Neutrophil (primary cell): ENCODE results near the gene CDNF.

ENCODE experiments used
- H3K27ac ChIP-seq: fragments of 200-600 bp; sonication (generic); 2 replicates; pipeline ENCODE4 v1.5.1; 2016; ENCODE audit warnings: mild to moderate bottlenecking, moderate library complexity
- H3K27me3 ChIP-seq: fragments of 200-600 bp; sonication (generic); 2 replicates; pipeline ENCODE4 v1.6.0; 2016; ENCODE audit warnings: mild to moderate bottlenecking
- H3K36me3 ChIP-seq: fragments of 200-600 bp; sonication (generic); 2 replicates; pipeline ENCODE4 v1.5.1; 2017
- H3K4me1 ChIP-seq, 2 experiments: fragments of 200-600 bp in 1 of 2; sonication (generic) in 1 of 2; 1 replicate in 1 of 2; 2 replicates in 1 of 2; pipeline versions ENCODE4 v1.5.1 to v1.6.1; 2013 to 2016; ENCODE audit warnings: low read depth in 1 of 2, low read length in 1 of 2, mild to moderate bottlenecking in 1 of 2, moderate library complexity in 1 of 2; ENCODE audit not compliant: control insufficient read depth in 1 of 2, insufficient read depth in 1 of 2
- H3K4me3 ChIP-seq, 2 experiments: fragments of 200-600 bp in 1 of 2; sonication (generic) in 1 of 2; 1 replicate in 1 of 2; 2 replicates in 1 of 2; pipeline ENCODE4 v1.5.1; 2013 to 2016; ENCODE audit warnings: low read depth in 1 of 2, low read length in 1 of 2, mild to moderate bottlenecking in 1 of 2, moderate library complexity in 1 of 2
- H3K9me3 ChIP-seq: fragments of 200-600 bp; sonication (generic); 2 replicates; pipeline ENCODE4 v1.5.1; 2016
- CTCF ChIP-seq: fragments of 200-600 bp; sonication (generic); IDR thresholded peaks from 2 replicates; pipeline ENCODE4 v1.5.1; 2016; ENCODE audit warnings: antibody characterized with exemption

The CDNF gene

GRCh38 chr10:14837757-14838581 lies at the start of gene CDNF, which contains the start of the genes HSPA14 and MSANTD7:
Gene CDNF, minus strand, starts transcription at chr10:14838037. Its CDS starts 91 bp downstream, at chr10:14837946.
Gene HSPA14, plus strand, starts transcription at chr10:14838306. Its CDS starts 97 bp downstream, at chr10:14838403.
Gene MSANTD7, plus strand, starts transcription at chr10:14838306. Its CDS starts 3,979 bp downstream, at chr10:14842285.
- peaks cover 21% of the 10 kb centered on the region for H3K36me3 ChIP-seq
- H3K27ac ChIP-seq = peak within 1 kb of the TSS; percentile 87
- TF ChIP-seq CTCF = peak; percentile 64
- peaks cover 20% of the 10 kb centered on the region in 2 experiments for H3K4me1 ChIP-seq
- H3K9me3 ChIP-seq = no peaks in the 10 kb centered on the region
- peak within 1 kb of the TSS; percentile 84 to 99 for H3K4me3 ChIP-seq
- H3K27me3 ChIP-seq = no peaks in the 10 kb centered on the region

- H3K27me3 ChIP-seq = peaks cover 6% of the 10 kb centered on the region
- no peak overlapping the region for H3K4me3 ChIP-seq
- no peak overlapping the region for H3K27ac ChIP-seq
- no peak for TF ChIP-seq CTCF
- peaks cover 13 to 15% of the 10 kb centered on the region in 2 experiments for H3K4me1 ChIP-seq
- H3K9me3 ChIP-seq = no peaks in the 10 kb centered on the region
- no peaks in the 10 kb centered on the region for H3K36me3 ChIP-seq
These were observed 46.2 kb upstream of the CDNF start for GRCh38 chr10:14884082-14884481.

- no peak for TF ChIP-seq CTCF
- Histone ChIP-seq H3K27ac (no peak overlapping the region), H3K4me3 (peak overlapping the region in 1 of 2 experiments; percentile 96)
These were observed 42.4 kb upstream of the CDNF start for GRCh38 chr10:14880229-14880628.

GRCh38 chr10:14879928-14880193 lies 42.0 kb upstream of the CDNF start:
- Histone ChIP-seq H3K36me3 (no peaks in the 10 kb centered on the region), H3K27me3 (peaks cover 6% of the 10 kb centered on the region), H3K4me3 (peak overlapping the region; percentile 93 to 96), H3K9me3 (no peaks in the 10 kb centered on the region), H3K4me1 (peaks cover 25 to 28% of the 10 kb centered on the region in 2 experiments), H3K27ac (no peak overlapping the region)
- no peak for TF ChIP-seq CTCF

More at GRCh38 chr10:14880229-14880628, 42.4 kb upstream of the CDNF start:
- no peaks in the 10 kb centered on the region for H3K9me3 ChIP-seq
- peaks cover 25 to 28% of the 10 kb centered on the region in 2 experiments for H3K4me1 ChIP-seq
- H3K36me3 ChIP-seq = no peaks in the 10 kb centered on the region
- peaks cover 6% of the 10 kb centered on the region for H3K27me3 ChIP-seq

GRCh38 chr10:14879124-14879927 lies 41.5 kb upstream of the CDNF start:
- H3K36me3 ChIP-seq = no peaks in the 10 kb centered on the region
- H3K9me3 ChIP-seq = no peaks in the 10 kb centered on the region
- peak overlapping the region; percentile 93 to 96 for H3K4me3 ChIP-seq
- TF ChIP-seq CTCF = no peak
- peaks cover 6% of the 10 kb centered on the region for H3K27me3 ChIP-seq
- H3K4me1 ChIP-seq = peaks cover 25 to 28% of the 10 kb centered on the region in 2 experiments
- peak overlapping the region; percentile 75 for H3K27ac ChIP-seq
